ENCODE results near the gene ALG12. TPM values are rescaled to one million over a fixed set of nuclear protein-coding genes. Genes with fewer than 3 reads are reported as not detected.
A peak's percentile ranks its signal among the peaks of the same experiment; 100 is the strongest.

The ALG12 gene
- total and polyA plus RNA-seq, 2 of the 13 experiments (the other 11 are each of a cell fraction or from before 2014, with no cell fraction given): 7.8 to 15.8 TPM

- TF ChIP-seq CSRNP1 (CRISPR knock-in tag; IDR thresholded peaks at IDR 0.05) (no peak), SNAPC4 (CRISPR knock-in tag; IDR thresholded peaks at IDR 0.05) (no peak), ETS1 (CRISPR knock-in tag; IDR thresholded peaks at IDR 0.05) (no peak), MTA3 (CRISPR knock-in tag; IDR thresholded peaks at IDR 0.05) (no peak), ZNF556 (CRISPR knock-in tag; IDR thresholded peaks at IDR 0.05; ENCODE audit: borderline replicate concordance) (no peak), ZNF142 (CRISPR knock-in tag; IDR thresholded peaks at IDR 0.05) (no peak), ZNF20 (CRISPR knock-in tag; IDR thresholded peaks at IDR 0.05) (no peak), SMC3 (IDR thresholded peaks at IDR 0.05; ENCODE audit: low read length) (no peak), GABPB1 (CRISPR knock-in tag; IDR thresholded peaks at IDR 0.05) (peak; percentile 56; the same call in 1 of the 2 replicates), TARDBP (CRISPR knock-in tag; IDR thresholded peaks at IDR 0.05) (0 out of 2 replicates have a peak, but pooled peaks have one; percentile 33), ZNF547 (CRISPR knock-in tag; IDR thresholded peaks at IDR 0.05) (no peak), POLR2AphosphoS5 (IDR thresholded peaks at IDR 0.05; ENCODE audit: low read depth, low read length) (no peak; the same call in none of the 2 replicates), ZNF230 (CRISPR knock-in tag; IDR thresholded peaks at IDR 0.05) (no peak; the same call in 1 of the 2 replicates), ZNF780A (CRISPR knock-in tag; IDR thresholded peaks at IDR 0.05) (no peak), ZNF264 (CRISPR knock-in tag; IDR thresholded peaks at IDR 0.05) (no peak; the same call in 1 of the 2 replicates), ZNF3 (CRISPR knock-in tag; IDR thresholded peaks at IDR 0.05) (no peak)
These were observed 40.9 kb upstream of the ALG12 start (continued) for GRCh38 chr22:49958931-49959781.
